GM21360 (cell line): Measurements from ENCODE around the gene RBM3.
A peak's percentile ranks its signal among the peaks of the same experiment; 100 is the strongest.

ENCODE experiments used
- ATAC-seq: cut with Tn5 transposase; IDR thresholded peaks from one replicate; pipeline ENCODE4 v1.9.1; 2021; ENCODE audit warnings: mild to moderate bottlenecking, moderate library complexity; ENCODE audit not compliant: unreplicated experiment

Gene RBM3

DNA sequence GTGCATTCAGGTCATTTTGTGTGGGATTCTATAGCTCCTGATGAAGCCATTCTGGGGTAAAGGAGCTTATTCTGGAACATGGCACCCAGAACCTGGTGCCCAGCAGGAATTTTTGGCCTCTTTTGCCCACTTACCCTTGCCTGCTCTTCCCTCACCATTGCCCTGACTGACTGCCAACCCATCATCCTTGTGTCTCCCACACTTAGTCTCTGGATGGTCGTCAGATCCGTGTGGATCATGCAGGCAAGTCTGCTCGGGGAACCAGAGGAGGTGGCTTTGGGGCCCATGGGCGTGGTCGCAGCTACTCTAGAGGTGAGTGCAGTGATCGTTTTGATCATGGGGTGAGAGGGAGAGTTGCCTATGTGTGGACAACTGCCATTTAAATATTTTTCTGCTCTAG lies 1.8 kb downstream of the RBM3 start:
- ATAC-seq: no peak

DNA sequence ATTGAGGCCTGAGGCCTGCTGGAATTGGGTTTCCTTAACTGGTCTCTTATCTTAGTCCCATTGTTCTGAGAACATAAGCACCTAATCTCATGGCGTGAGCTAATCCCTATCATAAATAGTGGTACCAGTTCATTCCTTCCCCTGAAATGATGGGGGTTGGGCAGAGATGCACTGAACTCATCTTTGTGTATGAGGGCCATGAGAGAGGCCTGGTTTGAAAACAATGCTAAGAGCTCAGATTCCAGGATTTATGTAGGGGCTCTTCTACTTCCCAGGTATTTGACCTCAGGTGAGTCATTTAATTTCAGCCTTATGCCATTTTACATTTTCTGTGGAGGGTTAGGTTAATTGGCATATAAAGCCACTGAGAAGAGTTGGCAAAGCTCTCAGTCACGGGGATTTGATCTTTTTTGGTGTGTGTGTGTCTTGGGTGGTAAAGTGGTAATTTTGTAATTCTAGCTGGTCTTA lies 4.4 kb downstream of the RBM3 start:
- no peak for ATAC-seq

DNA sequence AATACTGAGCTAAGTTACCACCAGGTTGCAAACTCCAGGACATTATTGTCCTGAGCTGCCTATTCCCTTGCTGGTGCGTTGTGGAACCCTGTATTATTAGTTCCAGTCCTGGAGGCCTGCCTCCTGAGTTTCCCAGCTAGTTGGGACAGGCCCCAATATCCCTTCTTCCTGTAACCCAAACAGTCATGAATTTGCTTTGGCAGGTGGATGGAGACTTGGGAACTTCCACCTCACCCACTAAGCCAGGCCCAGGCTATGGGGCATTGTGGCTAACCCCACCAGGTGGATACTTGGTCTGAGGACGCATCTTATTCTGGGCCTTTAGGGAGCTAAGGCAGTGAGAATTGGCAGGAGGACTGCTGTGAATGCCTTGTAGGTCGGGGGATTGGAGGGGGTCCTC lies 5.0 kb downstream of the RBM3 start:
- no peak for ATAC-seq

DNA sequence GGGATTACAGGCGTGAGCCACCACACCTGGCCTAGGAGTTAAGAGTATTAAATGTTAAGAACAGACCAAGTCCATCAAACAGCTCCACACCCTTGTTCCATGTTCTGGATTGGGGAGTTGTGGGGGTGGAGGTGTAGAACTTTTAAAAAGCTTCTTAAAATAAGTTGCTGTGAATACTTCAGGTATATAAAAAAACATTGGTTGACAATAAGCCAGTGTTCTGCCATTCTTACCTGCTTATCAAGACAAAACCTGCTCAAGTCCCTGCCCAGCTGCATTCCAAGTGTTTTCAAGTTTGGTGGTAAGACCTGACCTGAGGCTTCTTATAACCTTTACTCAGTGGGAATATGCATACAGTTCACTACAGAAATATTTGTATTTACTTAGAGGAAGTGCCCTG lies 6.4 kb downstream of the RBM3 start:
- no peak for ATAC-seq

DNA sequence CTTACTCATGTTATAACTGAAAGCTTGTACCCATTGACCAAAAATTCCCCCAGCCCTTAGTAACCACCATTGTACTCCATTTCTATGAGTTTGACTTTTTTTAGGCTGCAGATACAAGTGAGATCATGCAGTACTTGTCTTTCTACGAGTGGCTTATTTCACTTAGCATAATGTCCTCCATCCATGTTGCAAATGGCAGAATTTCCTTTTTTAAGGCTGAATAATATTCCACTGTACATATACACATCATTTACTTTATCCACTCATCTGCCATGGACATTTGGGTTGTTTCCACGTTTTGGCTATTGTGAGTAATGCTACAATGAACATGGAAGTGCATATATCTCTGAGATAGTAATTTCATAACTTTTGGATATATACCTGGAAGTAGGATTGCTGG lies 10.4 kb downstream of the RBM3 start:
- ATAC-seq: no peak

DNA sequence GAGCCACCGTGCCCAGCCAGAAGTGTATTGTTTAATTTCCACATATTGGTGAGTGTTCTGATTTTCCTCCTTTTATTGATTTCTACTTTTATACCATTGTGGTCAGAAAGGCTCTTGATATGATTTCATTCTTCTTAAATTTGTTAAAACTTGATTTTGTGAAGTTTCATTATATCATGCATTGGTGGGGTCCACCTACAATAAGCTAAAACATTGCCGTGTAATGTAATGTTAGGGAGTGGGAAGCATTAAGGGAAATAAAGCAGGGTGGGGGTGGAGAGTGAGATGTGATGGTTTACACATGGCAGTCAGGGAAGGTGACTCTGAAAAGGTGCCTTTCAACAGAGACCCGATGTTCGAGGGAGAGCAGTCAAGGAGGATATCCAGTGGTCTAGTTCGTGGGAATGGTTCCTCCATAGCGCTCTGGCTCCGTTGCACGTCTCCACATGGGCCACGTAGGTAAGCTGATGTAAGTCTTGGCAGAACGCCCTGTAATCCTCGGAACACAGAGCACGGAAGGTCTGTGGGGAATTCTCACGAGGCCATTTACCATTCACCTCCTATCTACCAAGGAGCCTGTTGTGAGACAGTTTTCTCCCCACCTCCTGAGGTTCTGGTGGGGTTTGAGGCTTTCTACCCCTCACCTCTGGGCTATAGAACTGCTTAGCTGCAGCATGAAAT lies 15.3 kb downstream of the RBM3 start:
- no peak for ATAC-seq

DNA sequence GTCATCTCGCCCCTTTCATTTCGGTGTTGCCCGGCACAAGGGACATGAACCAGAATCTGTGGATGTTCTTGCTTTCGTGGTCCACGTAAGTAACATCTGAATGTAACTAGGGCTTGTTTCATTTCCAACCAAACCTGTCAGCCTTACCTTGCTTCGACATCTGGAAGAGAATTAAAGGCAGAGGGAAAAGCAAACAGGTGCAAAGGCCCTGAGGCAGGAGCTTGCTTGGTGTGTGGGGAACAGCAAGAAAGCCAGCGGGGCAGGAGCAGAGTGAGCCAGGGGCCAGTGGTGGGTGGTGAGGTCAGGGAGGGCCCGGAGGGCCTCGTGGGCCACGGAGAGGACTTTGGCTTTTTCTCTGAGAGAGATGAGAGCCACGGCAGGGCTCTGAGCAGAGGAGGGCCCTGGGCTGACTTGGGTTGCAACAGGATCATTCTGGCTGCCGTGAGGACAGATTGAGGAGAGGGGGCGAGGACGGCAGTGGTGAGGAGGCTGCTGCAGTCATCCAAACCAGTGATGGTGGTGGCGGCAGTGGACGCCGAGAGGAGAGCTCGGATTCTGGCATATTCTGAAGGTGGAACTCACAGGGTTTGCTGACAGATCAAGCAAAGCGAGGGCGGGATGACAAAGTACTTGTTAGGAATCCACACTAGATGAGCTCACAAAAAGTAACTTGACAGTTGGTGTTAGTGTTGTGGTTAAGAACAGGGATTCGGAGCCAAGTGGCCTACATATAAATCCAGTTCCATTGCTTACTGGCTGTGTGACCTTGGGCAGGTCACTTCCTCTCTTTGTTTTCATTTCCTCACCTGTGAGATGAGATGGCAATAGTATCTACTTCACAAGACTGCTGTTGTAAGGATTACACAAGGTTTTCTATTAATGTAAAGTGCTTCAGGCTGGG lies 16.2 kb downstream of the RBM3 start:
- ATAC-seq: no peak

DNA sequence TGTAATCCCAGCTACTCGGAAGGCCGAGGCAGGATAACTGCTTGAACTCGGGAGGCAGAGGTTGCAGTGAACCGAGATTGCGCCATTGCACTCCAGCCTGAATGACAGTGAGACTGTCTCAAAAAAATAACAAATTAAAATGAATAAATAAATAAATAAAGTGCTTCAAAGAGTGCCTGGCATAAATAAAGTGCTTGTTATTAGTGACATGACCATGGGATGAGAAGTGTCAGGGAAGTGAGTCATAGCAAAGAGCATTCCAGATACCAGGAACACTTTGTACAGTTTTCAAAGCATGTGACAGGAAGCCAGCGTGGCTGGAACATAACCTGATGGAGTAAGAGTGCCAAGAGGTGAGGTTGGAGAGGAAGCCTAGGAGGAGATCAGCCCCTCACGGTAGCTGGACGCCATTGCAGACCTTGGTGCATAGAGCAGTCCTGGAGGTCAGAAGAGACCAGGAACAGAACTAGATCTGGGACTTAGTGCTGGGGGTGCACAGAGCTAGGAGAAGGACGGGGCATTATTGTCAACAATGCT lies 17.0 kb downstream of the RBM3 start:
- no peak for ATAC-seq

DNA sequence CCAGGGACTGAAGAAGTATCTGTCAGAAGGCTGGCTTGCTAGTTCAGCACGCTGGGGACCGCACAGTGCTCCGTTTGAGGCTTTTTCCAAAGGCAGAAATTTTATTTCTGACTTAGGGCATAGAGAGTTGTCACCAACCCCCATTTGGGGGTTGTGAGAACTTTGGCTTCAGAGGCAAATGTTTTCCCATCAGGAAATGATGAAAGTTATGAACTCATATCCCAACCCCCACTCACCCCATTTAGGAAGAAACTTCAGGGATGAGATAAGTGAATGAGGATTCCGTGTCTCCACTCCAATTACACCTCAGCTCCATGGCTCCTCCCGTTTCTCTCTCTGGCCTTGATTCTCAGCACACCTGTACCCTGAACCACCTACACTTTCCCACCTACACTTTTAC lies 18.7 kb downstream of the RBM3 start:
- ATAC-seq: no peak

DNA sequence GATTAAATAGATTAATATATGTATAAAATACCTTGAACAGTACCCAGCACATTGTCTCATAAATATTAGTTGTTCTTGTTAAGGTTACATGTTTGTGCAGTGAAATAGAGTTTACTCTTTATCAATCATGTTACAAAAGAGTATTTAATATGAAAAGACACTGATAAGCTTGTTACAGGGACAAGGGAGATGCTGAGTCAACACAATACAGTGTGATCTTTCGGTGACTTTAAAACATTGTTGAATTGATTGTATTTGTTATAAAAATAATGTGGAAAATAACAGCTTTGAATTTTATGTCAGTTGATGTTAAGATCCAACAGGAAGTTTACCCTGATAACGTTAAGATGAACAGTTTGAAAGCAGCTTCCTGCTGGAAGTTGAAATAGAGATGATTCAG lies 21.6 kb downstream of the RBM3 start:
- ATAC-seq: no peak

DNA sequence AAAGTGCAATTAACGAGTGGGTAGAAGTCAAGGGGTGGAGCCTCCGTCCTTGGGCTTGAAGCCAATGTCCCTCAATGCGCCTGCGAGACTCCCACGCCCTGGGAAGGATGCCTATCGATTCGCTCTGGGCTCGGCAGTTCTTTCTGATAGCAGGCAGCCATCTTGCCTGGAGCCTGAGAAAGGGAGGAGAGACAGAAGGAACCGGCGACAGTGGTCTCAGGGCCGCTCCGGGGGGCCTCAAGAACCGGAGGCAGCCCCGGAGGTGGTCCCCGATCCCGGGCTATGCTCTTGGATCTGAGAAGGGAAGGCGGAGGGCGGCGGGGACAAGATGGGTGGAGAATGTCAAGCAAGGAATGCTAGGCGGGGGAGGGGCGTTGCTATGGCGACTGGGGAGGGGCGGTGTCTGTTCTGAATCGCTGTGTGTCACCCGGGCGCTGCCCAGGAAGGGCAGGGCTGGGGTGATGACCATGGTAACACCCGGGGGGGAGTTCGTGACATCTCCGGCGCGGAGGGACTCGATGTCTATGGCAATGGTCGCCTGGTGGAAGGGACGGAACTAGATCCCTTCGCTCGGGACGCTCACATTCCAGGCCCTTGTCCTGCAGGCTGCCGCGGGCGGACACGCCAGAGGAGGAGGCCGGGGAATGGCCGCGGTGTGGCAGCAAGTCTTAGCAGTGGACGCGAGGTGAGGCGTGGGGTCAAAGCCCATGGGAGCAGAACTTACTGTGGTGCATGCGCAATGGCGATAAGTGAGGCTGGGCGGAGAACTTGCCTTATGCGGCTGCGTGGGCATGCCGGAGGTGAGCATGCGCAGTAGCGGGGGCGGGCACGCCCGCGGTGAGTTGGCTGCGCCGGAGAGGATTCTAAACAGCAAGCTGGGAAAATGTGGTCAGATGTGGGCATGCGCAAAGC lies 23.3 kb downstream of the RBM3 start, which contains the start of gene WDR13:
Gene WDR13 (plus strand): TSS at position 140 of the 912 bp plus-strand sequence. CDS start 505 bp downstream, at position 645.
- peak; percentile 58 for ATAC-seq

DNA sequence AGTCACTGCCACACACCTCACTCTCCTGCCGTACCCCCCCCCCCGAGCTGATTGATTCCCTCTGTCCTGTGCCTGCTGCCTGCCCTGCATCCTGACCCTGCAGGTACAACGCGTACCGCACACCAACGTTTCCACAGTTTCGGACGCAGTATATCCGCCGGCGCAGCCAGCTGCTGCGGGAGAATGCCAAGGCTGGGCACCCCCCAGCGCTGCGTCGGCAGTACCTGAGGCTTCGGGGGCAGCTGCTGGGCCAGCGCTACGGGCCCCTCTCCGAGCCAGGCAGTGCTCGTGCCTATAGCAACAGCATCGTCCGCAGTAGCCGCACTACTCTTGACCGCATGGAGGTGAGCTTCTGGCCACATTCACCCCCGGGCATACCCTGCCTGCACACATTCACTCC lies 24.3 kb downstream of the RBM3 start:
- no peak for ATAC-seq

DNA sequence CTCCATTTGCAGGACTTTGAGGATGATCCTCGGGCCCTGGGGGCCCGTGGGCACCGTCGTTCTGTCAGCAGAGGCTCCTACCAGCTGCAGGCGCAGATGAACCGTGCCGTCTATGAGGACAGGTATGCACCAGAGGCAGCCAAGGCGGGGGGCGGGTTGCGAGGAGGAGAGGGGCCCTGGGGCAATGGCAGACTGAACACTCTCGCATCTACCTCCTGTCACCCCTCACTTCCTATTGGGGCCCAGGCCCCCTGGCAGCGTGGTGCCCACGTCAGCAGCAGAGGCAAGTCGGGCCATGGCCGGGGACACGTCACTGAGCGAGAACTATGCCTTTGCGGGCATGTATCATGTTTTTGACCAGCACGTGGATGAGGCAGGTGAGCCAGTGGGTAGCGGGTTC lies 25.1 kb downstream of the RBM3 start:
- ATAC-seq: no peak

DNA sequence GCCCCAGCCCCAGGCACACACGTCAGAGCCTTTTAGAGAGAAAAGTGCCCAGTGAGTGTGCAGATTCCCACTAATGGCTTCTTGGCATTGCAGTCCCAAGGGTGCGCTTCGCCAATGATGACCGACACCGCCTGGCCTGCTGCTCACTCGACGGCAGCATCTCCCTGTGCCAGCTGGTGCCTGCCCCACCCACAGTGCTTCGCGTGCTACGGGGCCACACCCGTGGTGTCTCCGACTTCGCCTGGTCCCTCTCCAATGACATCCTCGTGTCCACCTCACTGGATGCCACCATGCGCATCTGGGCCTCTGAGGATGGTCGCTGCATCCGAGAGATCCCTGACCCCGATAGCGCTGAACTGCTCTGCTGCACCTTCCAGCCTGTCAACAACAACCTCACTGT lies 25.9 kb downstream of the RBM3 start:
- ATAC-seq: no peak

DNA sequence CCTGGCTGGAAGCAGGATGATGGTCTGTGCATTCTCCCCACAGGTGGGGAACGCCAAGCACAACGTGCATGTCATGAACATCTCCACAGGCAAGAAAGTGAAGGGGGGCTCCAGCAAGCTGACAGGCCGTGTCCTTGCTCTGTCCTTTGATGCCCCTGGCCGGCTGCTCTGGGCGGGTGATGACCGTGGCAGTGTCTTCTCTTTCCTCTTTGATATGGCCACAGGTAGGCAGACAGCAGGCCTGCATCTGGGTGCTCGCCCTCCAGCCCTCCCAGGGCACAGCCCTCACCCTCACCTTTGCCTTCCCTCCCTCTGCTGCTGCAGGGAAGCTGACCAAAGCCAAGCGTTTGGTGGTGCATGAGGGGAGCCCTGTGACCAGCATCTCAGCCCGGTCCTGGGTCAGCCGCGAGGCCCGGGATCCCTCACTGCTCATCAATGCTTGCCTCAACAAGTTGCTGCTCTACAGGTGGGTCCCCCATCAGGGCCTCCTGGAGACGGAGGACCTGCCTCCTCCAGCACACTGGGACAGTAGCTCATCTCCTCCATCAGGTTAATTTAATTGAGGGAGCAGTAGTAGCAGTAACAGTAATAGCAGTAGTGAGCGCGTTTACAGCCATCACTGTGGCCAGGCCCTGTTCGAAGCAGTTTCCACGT lies 27.6 kb downstream of the RBM3 start:
- no peak for ATAC-seq

DNA sequence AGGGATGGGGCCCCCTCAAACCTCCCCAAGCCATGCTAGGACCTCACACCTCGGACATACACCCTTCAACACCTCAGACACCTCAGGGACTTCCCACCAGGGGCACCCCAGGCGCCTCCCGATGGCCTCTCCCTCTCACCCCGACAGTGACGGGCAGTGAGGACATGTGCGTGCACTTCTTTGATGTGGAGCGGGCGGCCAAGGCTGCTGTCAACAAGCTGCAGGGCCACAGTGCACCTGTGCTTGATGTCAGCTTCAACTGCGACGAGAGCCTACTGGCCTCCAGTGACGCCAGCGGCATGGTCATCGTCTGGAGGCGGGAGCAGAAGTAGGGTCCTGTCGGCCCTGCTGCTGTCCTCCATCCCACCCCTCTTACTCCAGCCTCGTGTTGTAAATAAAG lies 30.4 kb downstream of the RBM3 start:
- ATAC-seq: no peak

DNA sequence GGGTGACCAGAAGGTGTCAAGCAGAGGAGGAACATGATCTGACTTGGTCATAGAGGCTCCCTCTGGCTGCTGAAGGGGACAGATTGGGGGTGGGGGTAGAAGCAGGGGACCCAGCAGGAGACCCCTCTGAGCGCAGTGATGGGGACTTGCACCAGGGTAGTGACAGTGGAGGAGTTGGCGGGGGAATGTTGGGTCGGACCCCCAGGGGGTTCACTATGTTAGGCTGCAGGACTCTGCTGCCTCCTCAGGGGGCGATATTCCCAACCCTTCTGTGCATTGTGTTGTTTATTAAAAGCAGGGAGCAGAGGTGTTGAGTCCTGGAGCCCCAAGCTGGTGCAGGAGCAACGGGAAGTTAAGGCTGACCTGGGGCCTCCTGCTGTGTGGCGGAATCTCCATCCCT lies 31.8 kb downstream of the RBM3 start:
- no peak for ATAC-seq

DNA sequence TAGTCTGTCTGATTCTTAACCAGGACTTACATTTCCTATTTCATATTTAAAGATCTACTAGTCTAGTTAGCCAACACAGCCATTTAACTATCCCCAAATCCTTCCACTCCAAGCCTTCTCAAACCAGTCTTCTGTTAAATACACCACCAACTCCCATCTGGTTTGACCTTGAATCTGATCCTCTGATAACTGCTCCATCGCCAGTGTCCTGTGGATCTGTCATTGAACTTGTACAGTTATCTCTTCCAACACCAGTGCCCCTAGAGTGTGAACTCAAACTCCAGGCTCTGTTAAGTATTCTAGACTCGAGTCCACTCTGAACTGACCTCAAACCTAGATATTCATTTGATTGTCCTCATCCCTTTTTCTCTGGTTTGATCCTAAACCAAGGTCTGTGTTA lies 37.4 kb downstream of the RBM3 start:
- ATAC-seq: no peak

DNA sequence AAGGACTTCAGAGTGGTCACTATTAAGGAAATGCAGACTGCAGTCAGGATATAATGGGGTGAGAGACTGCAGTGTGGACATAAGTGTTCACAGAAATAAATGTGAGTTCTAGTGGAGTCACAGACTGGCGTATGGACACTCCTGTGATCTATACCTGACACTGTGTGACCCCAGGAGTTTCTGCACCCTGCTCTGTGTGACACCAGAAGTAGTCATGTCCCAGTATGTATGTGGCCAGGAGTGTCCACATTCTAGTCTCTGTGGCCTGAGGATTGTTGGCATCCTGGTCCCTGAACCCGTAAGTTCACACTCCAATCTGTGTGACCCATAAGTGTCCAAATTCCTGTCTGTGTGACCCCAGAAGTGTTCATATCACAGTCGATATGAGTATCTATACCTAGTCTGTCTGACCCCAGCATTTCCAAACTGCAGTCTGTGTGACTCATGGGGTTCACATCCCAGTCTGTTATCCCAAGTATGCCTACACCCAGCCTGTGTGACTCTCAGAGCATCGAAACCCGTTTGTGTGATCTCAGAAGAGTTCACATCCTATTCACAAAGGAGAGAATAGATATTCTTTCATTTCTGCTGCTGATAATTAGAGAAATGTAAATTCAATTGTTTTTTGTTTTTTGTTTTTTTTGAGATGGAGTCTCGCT lies 39.3 kb downstream of the RBM3 start:
- ATAC-seq: no peak

DNA sequence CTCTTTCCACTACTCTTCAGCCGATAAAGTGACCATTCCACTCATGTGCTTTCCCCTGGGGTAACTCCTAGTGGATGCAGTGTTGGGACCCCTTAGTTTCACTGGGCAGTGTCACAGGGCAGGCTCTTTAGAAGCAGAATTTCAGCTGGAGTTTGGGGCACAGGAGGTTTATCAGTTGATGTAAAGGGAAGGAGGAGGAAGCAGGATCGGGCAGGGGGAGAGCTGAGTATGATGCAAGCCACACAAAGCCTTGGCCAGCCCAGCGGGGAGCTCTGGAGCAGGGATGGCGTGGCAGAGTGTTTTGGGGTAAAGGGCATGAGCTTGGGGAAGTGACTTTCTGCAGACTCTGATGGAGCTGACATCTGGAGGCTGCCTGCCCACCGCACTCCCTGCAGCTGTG lies 42.3 kb downstream of the RBM3 start:
- no peak for ATAC-seq
